Esophagus muscularis mucosa (tissue), 4 donors: ENCODE results near the gene GOLGA1. TPM values are rescaled to one million over a fixed set of nuclear protein-coding genes. Genes with fewer than 3 reads are reported as not detected.

Experiments
- DNase-seq: peaks from one replicate; pipeline ENCODE4 v3.0.0-alpha.2; 2017; ENCODE audit errors: extremely low spot score
- H3K27ac ChIP-seq, 4 donors: fragments of 200-600 bp; sonication (generic); replicated peaks in 1 of 4; 1 replicate in 3 of 4; 2 replicates in 1 of 4; pipeline ENCODE4 v1.5.1; 2016 to 2019; ENCODE audit warnings: mild to moderate bottlenecking in 1 of 4
- H3K27me3 ChIP-seq, 4 donors: fragments of 200-600 bp; sonication (generic); one replicate each; pipeline versions ENCODE4 v1.5.1 to v1.6.0; 2016 to 2019
- H3K36me3 ChIP-seq, 4 donors: fragments of 200-600 bp; sonication (generic); one replicate each; pipeline ENCODE4 v1.5.1; 2016 to 2019
- H3K4me1 ChIP-seq, 4 donors: fragments of 200-600 bp; sonication (generic); one replicate each; pipeline ENCODE4 v1.5.1; 2016 to 2019
- H3K4me3 ChIP-seq, 4 donors: fragments of 200-600 bp; sonication (generic); 1 replicate in 2 of 4; 2 replicates in 2 of 4; pipeline ENCODE4 v1.5.1; 2016 to 2019; ENCODE audit warnings: mild to moderate bottlenecking in 4 of 4, moderate library complexity in 1 of 4
- H3K9me3 ChIP-seq, 4 donors: fragments of 200-600 bp; sonication (generic); 1 replicate in 3 of 4; 2 replicates in 1 of 4; pipeline ENCODE4 v1.5.1; 2016 to 2019
- CTCF ChIP-seq, 3 experiments: fragments of 200-600 bp in 2 of 3; fragments of 450-650 bp in 1 of 3; sonication (generic) in 2 of 3; IDR thresholded peaks; one replicate each; pipeline ENCODE4 v1.5.1; 2017 to 2019; ENCODE audit warnings: antibody characterized with exemption in 3 of 3, mild to moderate bottlenecking in 2 of 3, moderate library complexity in 1 of 3
- EP300 ChIP-seq: sonication (generic); formaldehyde crosslinking; IDR thresholded peaks from one replicate; pipeline ENCODE4 v1.6.1; 2017; ENCODE audit warnings: antibody characterized with exemption
- POLR2A ChIP-seq: fragments of 450-650 bp; IDR thresholded peaks from one replicate; pipeline ENCODE4 v1.6.1; 2017; ENCODE audit warnings: antibody characterized with exemption, moderate library complexity, mild to moderate bottlenecking, low read depth
- POLR2AphosphoS5 ChIP-seq, 2 donors: sonication (generic); formaldehyde crosslinking; IDR thresholded peaks; one replicate each; pipeline ENCODE4 v1.6.1; 2017; ENCODE audit warnings: antibody characterized with exemption in 2 of 2
- WGBS: methylation state at CpG from one replicate; pipeline ENCODE4 v1.1.5; 2018; 5-methylcytosine and 5-hydroxymethylcytosine counted together
- intact Hi-C: fragments of 100-400 bp; cut with DNase I; formaldehyde crosslinking; loops from one replicate; pipeline ENCODE4 v1.15.1; 2023
- total RNA-seq, 4 donors: library from RNA; depleted of rRNA; stranded (reverse); fragments of >200 nt; gene quantifications; one replicate each; pipeline versions ENCODE4 v1.1.0 to v1.2.1, GENCODE V29; 2016

Gene GOLGA1
- total RNA-seq, 4 donors from 2014 or later: 22.5 to 26.5 (median 24.7) TPM

GRCh38 chr9:124950050-124950718 lies 9.3 kb upstream of the GOLGA1 start:
- DNase-seq: no peak
- intact Hi-C loops: no loop called here
- TF ChIP-seq CTCF (IDR thresholded peaks at IDR 0.05) (no peak), EP300 (no peak), POLR2AphosphoS5 (IDR thresholded peaks at IDR 0.05) (no peak), POLR2A (no peak)
- H3K36me3 ChIP-seq: peaks cover 0 to 3% (median 1%) of the 10 kb centered on the region in 4 donors
- H3K4me1 ChIP-seq: no peaks in the 10 kb centered on the region
- no peaks in the 10 kb centered on the region for H3K27me3 ChIP-seq
- no peak overlapping the region for H3K27ac ChIP-seq
- WGBS: 90% methylated on average over 3 of the region's 3 CpGs
- no peak overlapping the region for H3K4me3 ChIP-seq
- no peaks in the 10 kb centered on the region for H3K9me3 ChIP-seq

GRCh38 chr9:124949387-124949786 lies 8.5 kb upstream of the GOLGA1 start:
- WGBS: 87% methylated on average over 2 of the region's 2 CpGs

GRCh38 chr9:124947727-124948391 lies 7.0 kb upstream of the GOLGA1 start:
- intact Hi-C loops: no loop called here
- DNase-seq: no peak
- Histone ChIP-seq H3K4me1 (peaks cover 0 to under 1% (median 0%) of the 10 kb centered on the region in 4 donors), H3K36me3 (peaks cover 0 to 3% (median 1%) of the 10 kb centered on the region in 4 donors), H3K9me3 (no peaks in the 10 kb centered on the region), H3K27ac (no peak overlapping the region), H3K27me3 (no peaks in the 10 kb centered on the region), H3K4me3 (no peak overlapping the region)
- TF ChIP-seq CTCF (IDR thresholded peaks at IDR 0.05) (no peak), POLR2AphosphoS5 (IDR thresholded peaks at IDR 0.05) (no peak), POLR2A (no peak), EP300 (no peak)
- WGBS: 85% methylated on average over 5 of the region's 5 CpGs

More at GRCh38 chr9:124949387-124949786, 8.5 kb upstream of the GOLGA1 start:
- Histone ChIP-seq H3K36me3 (peaks cover 0 to 3% (median 1%) of the 10 kb centered on the region in 4 donors), H3K9me3 (no peaks in the 10 kb centered on the region), H3K27ac (no peak overlapping the region), H3K4me1 (no peaks in the 10 kb centered on the region), H3K4me3 (no peak overlapping the region), H3K27me3 (no peaks in the 10 kb centered on the region)
- TF ChIP-seq EP300: no peak
- TF ChIP-seq POLR2A: no peak
- no peak for TF ChIP-seq CTCF (IDR thresholded peaks at IDR 0.05)
- no peak for TF ChIP-seq POLR2AphosphoS5 (IDR thresholded peaks at IDR 0.05)
- intact Hi-C loops: no loop called here
- DNase-seq: no peak

- peaks cover 7 to 10% (median 9%) of the 10 kb centered on the region in 4 donors for H3K4me1 ChIP-seq
These were observed 5.3 kb upstream of the GOLGA1 start for GRCh38 chr9:124946167-124946566.

More at GRCh38 chr9:124946167-124946566, 5.3 kb upstream of the GOLGA1 start:
- peaks cover 0 to 3% (median 0%) of the 10 kb centered on the region in 4 donors for H3K27me3 ChIP-seq
- H3K4me3 ChIP-seq: no peak overlapping the region
- TF ChIP-seq POLR2A: no peak
- no peak for TF ChIP-seq POLR2AphosphoS5 (IDR thresholded peaks at IDR 0.05)
- no peak for TF ChIP-seq CTCF (IDR thresholded peaks at IDR 0.05)
- no peak for TF ChIP-seq EP300
- H3K9me3 ChIP-seq: no peaks in the 10 kb centered on the region
- 77% methylated on average over 1 of the region's 1 CpG for WGBS
- no peak overlapping the region for H3K27ac ChIP-seq
- intact Hi-C loops: no loop called here
- H3K36me3 ChIP-seq: peaks cover 0 to 3% (median 0%) of the 10 kb centered on the region in 4 donors
- DNase-seq: no peak
